HepG2 (cell line): ENCODE measurements around the gene SS18L1. TPM values are rescaled to one million over a fixed set of nuclear protein-coding genes. Genes with fewer than 3 reads are reported as not detected.

ENCODE experiments used
- ADNP ChIP-seq: sonication (generic); formaldehyde crosslinking; IDR thresholded peaks from 2 replicates; pipeline ENCODE4 v1.4.0; 2020; ENCODE audit warnings: missing genetic modification reagents
- ATRX ChIP-seq: sonication (generic); formaldehyde crosslinking; IDR thresholded peaks from 2 replicates; pipeline ENCODE4 v1.4.0; 2020; ENCODE audit warnings: missing genetic modification reagents, borderline replicate concordance
- DNMT3B ChIP-seq: conservative IDR thresholded peaks from 2 replicates; pipeline ENCODE4 v1.6.1; 2016; ENCODE audit warnings: missing biosample characterization, control low read depth
- FOSL1 ChIP-seq: sonication (generic); formaldehyde crosslinking; IDR thresholded peaks from 2 replicates; pipeline ENCODE4 v1.9.0; 2021; ENCODE audit warnings: missing genetic modification reagents, borderline replicate concordance
- GATA4 ChIP-seq: sonication (generic); IDR thresholded peaks from 2 replicates; pipeline ENCODE4 v1.6.1; 2016; ENCODE audit warnings: antibody characterized with exemption, low read depth, borderline replicate concordance
- JDP2 ChIP-seq: sonication (generic); formaldehyde crosslinking; IDR thresholded peaks from 2 replicates; pipeline ENCODE4 v1.8.1; 2022; ENCODE audit warnings: missing genetic modification reagents, borderline replicate concordance
- NR1H2 ChIP-seq: sonication (generic); formaldehyde crosslinking; IDR thresholded peaks from 2 replicates; pipeline ENCODE4 v1.8.1; 2022; ENCODE audit warnings: low read depth, missing genetic modification reagents, borderline replicate concordance
- SALL1 ChIP-seq: sonication (generic); formaldehyde crosslinking; IDR thresholded peaks from 2 replicates; pipeline ENCODE4 v1.8.0; 2022; ENCODE audit warnings: mild to moderate bottlenecking, missing genetic modification reagents
- SP5 ChIP-seq: IDR thresholded peaks from 2 replicates; pipeline ENCODE4 v1.6.1; 2016; ENCODE audit warnings: low read depth, borderline replicate concordance
- ZFYVE20 ChIP-seq: sonication (generic); formaldehyde crosslinking; IDR thresholded peaks from 2 replicates; pipeline ENCODE4 v1.8.0; 2023; ENCODE audit warnings: low read depth, mild to moderate bottlenecking, moderate library complexity, missing genetic modification reagents, borderline replicate concordance
- ZNF282 ChIP-seq: fragments of 450-650 bp; IDR thresholded peaks from 2 replicates; pipeline ENCODE4 v1.6.1; 2018; ENCODE audit not compliant: partially characterized antibody
- ZNF446 ChIP-seq: sonication (generic); formaldehyde crosslinking; IDR thresholded peaks from 2 replicates; pipeline ENCODE4 v1.5.0; 2020; ENCODE audit warnings: mild to moderate bottlenecking, missing genetic modification reagents
- ZNF562 ChIP-seq: sonication (generic); formaldehyde crosslinking; IDR thresholded peaks from 2 replicates; pipeline ENCODE4 v1.8.0; 2022; ENCODE audit warnings: missing genetic modification reagents, borderline replicate concordance
- ZNF564 ChIP-seq: sonication (generic); formaldehyde crosslinking; IDR thresholded peaks from 2 replicates; pipeline ENCODE4 v1.8.1; 2023; ENCODE audit warnings: mild to moderate bottlenecking, missing genetic modification reagents
- ZNF839 ChIP-seq: sonication (generic); formaldehyde crosslinking; IDR thresholded peaks from 2 replicates; pipeline ENCODE4 v1.4.0; 2020; ENCODE audit warnings: missing genetic modification reagents, mild to moderate bottlenecking, borderline replicate concordance
- polyA plus RNA-seq, 8 experiments: library from polyadenylated mRNA; depleted of rRNA in 3 of 8; stranded (reverse) in 7 of 8; unstranded in 1 of 8; fragments of >200 nt; fragmentation: Illumina TruSeq in 4 of 8; extraction: Trizol in 4 of 8; gene quantifications; 2 replicates each; pipeline versions ENCODE4 v1.2.1 to v1.2.3, GENCODE V29; 2011 to 2016; ENCODE audit warnings: low read depth in 4 of 8, missing spikeins in 1 of 8, mixed read lengths in 1 of 8; ENCODE audit not compliant: insufficient read depth in 1 of 8
- total RNA-seq, 5 experiments: library from RNA; depleted of rRNA; stranded (reverse); fragments of >200 nt; fragmentation: Illumina TruSeq; extraction: Trizol; gene quantifications; 2 replicates each; pipeline ENCODE4 v1.2.3, GENCODE V29; 2016; ENCODE audit warnings: low read depth in 1 of 5
- TF ChIP-seq, protein P1 (sequence below): sonication (generic); formaldehyde crosslinking; conservative IDR thresholded peaks from 2 replicates; pipeline ENCODE4 v1.4.0; 2020; ENCODE audit warnings: missing genetic modification reagents
- TF ChIP-seq, protein P2 (sequence below): sonication (generic); formaldehyde crosslinking; IDR thresholded peaks from 2 replicates; pipeline ENCODE4 v1.5.1; 2020; ENCODE audit warnings: missing genetic modification reagents, mild to moderate bottlenecking, borderline replicate concordance
- TF ChIP-seq, protein P3 (sequence below): sonication (generic); formaldehyde crosslinking; conservative IDR thresholded peaks from 2 replicates; pipeline ENCODE4 v1.4.0; 2020; ENCODE audit warnings: missing genetic modification reagents
- TF ChIP-seq, protein P4 (sequence below): sonication (generic); formaldehyde crosslinking; IDR thresholded peaks from 2 replicates; pipeline ENCODE4 v1.8.1; 2023; ENCODE audit warnings: mild to moderate bottlenecking, missing genetic modification reagents
- TF ChIP-seq, protein P5 (sequence below): sonication (generic); formaldehyde crosslinking; IDR thresholded peaks from 2 replicates; pipeline ENCODE4 v1.4.0; 2020; ENCODE audit warnings: mild to moderate bottlenecking, missing genetic modification reagents
- TF ChIP-seq, protein P6 (sequence below): sonication (generic); formaldehyde crosslinking; IDR thresholded peaks from 2 replicates; pipeline ENCODE4 v1.5.1; 2020; ENCODE audit warnings: missing genetic modification reagents, mild to moderate bottlenecking, borderline replicate concordance

The SS18L1 gene
- total and polyA plus RNA-seq, 2 of the 13 experiments (the other 11 are each of a cell fraction or from before 2014, with no cell fraction given) = 17.8 to 27.6 TPM

DNA sequence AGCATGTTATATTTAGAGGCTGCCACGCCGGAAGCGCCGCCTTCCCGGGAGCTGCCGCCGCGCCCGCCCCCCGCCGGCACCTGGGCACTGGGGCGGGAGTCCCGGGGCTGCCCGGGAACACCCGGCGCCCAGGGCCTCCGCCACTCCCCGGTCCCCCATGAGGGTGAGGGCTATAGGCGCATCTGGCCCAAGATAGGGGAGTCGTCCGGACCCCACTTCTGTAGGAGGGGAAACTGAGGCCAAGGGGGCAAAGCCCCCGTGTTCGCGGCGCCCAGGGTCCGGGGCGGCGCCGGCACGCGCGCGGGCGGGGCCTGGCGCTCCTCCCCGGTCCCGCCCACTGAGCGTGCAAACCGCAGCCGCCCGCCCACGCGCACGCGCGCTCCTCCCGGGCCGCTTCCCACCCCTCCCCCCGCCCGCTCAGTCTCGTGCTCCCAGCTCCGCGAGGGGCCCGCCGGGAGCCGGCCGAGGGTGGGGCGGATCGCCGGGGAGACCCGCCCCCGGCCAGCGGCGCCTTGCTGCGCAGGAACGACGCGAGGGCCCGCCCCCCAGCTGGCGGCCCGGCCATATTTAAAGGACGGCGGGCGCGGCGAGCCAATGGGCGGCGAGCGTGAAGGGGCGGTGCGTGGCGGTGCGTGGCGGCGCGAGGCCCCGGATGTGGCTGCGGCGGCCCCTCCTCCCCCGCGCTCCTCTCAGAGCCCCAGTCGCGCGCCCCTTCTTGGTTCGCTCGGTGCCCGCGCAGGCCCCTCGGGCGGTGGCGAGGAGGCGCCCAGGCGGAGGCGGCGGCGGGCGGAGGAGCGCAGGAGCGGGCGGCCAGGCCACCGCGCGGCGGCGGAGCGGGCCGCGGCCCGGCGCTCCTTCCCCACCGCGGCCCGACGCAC lies 21.6 kb upstream of the SS18L1 start, which contains the start of gene LSM14B (continued):
- TF ChIP-seq ATRX (CRISPR knock-in tag) (no peak), ZNF446 (CRISPR knock-in tag) (no peak), ADNP (CRISPR knock-in tag) (no peak), JDP2 (CRISPR knock-in tag) (peak; percentile 95), NR1H2 (CRISPR knock-in tag) (no peak), ZNF562 (CRISPR knock-in tag) (peak; percentile 52; the same call in 1 of the 2 replicates), SP5 (CRISPR knock-in tag) (peak; percentile 86), ZNF564 (CRISPR knock-in tag) (no peak), ZFYVE20 (CRISPR knock-in tag) (no peak; the same call in 1 of the 2 replicates), ZNF282 (no peak), GATA4 (no peak), SALL1 (CRISPR knock-in tag) (peak; percentile 10), FOSL1 (CRISPR knock-in tag) (no peak), DNMT3B (CRISPR knock-in tag) (no peak), ZNF839 (CRISPR knock-in tag) (no peak)
- TF ChIP-seq, protein P1, sequence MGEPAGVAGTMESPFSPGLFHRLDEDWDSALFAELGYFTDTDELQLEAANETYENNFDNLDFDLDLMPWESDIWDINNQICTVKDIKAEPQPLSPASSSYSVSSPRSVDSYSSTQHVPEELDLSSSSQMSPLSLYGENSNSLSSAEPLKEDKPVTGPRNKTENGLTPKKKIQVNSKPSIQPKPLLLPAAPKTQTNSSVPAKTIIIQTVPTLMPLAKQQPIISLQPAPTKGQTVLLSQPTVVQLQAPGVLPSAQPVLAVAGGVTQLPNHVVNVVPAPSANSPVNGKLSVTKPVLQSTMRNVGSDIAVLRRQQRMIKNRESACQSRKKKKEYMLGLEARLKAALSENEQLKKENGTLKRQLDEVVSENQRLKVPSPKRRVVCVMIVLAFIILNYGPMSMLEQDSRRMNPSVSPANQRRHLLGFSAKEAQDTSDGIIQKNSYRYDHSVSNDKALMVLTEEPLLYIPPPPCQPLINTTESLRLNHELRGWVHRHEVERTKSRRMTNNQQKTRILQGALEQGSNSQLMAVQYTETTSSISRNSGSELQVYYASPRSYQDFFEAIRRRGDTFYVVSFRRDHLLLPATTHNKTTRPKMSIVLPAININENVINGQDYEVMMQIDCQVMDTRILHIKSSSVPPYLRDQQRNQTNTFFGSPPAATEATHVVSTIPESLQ (CRISPR knock-in tag) = peak; percentile 84; the same call in 1 of the 2 replicates
- TF ChIP-seq, protein P2, sequence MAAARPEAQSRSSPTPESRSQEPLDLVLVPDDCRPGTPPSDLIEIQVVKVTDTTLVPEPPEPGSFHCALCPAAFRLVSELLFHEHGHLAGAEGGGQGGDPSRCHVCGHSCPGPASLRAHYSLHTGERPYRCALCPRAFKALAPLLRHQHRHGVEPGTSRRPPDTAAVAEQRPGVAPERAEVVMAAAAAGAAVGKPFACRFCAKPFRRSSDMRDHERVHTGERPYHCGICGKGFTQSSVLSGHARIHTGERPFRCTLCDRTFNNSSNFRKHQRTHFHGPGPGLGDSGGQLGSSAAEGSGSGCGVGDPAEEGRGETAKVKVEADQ (CRISPR knock-in tag) = peak; percentile 8; the same call in 1 of the 2 replicates
- TF ChIP-seq, protein P3, sequence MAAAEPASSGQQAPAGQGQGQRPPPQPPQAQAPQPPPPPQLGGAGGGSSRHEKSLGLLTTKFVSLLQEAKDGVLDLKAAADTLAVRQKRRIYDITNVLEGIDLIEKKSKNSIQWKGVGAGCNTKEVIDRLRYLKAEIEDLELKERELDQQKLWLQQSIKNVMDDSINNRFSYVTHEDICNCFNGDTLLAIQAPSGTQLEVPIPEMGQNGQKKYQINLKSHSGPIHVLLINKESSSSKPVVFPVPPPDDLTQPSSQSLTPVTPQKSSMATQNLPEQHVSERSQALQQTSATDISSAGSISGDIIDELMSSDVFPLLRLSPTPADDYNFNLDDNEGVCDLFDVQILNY (CRISPR knock-in tag) = peak; percentile 90
- TF ChIP-seq, protein P4, sequence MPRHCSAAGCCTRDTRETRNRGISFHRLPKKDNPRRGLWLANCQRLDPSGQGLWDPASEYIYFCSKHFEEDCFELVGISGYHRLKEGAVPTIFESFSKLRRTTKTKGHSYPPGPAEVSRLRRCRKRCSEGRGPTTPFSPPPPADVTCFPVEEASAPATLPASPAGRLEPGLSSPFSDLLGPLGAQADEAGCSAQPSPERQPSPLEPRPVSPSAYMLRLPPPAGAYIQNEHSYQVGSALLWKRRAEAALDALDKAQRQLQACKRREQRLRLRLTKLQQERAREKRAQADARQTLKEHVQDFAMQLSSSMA (CRISPR knock-in tag) = peak; percentile 9; the same call in 1 of the 2 replicates
- TF ChIP-seq, protein P5, sequence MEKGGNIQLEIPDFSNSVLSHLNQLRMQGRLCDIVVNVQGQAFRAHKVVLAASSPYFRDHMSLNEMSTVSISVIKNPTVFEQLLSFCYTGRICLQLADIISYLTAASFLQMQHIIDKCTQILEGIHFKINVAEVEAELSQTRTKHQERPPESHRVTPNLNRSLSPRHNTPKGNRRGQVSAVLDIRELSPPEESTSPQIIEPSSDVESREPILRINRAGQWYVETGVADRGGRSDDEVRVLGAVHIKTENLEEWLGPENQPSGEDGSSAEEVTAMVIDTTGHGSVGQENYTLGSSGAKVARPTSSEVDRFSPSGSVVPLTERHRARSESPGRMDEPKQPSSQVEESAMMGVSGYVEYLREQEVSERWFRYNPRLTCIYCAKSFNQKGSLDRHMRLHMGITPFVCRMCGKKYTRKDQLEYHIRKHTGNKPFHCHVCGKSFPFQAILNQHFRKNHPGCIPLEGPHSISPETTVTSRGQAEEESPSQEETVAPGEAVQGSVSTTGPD (CRISPR knock-in tag) = no peak
- TF ChIP-seq, protein P6, sequence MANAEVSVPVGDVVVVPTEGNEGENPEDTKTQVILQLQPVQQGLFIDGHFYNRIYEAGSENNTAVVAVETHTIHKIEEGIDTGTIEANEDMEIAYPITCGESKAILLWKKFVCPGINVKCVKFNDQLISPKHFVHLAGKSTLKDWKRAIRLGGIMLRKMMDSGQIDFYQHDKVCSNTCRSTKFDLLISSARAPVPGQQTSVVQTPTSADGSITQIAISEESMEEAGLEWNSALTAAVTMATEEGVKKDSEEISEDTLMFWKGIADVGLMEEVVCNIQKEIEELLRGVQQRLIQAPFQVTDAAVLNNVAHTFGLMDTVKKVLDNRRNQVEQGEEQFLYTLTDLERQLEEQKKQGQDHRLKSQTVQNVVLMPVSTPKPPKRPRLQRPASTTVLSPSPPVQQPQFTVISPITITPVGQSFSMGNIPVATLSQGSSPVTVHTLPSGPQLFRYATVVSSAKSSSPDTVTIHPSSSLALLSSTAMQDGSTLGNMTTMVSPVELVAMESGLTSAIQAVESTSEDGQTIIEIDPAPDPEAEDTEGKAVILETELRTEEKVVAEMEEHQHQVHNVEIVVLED (CRISPR knock-in tag) = peak; percentile 77; the same call in 1 of the 2 replicates
